NT2/D1 (cell line): ENCODE data around the gene REG4.

ENCODE experiments used
- DNase-seq: peaks from one replicate; pipeline ENCODE4 v3.0.0-alpha.2; 2011; ENCODE audit warnings: low read depth, low spot score
- H3K27me3 ChIP-seq: 2 replicates; pipeline ENCODE4 v1.6.0; 2011; ENCODE audit warnings: mild to moderate bottlenecking; ENCODE audit not compliant: insufficient read length, insufficient read depth
- H3K36me3 ChIP-seq: 2 replicates; pipeline ENCODE4 v1.6.1; 2011; ENCODE audit warnings: mild to moderate bottlenecking, low read length, mixed read lengths; ENCODE audit not compliant: insufficient read depth, insufficient read length
- H3K4me1 ChIP-seq: 2 replicates; pipeline ENCODE4 v1.5.1; 2011; ENCODE audit not compliant: insufficient read depth, insufficient read length
- H3K4me3 ChIP-seq: 2 replicates; pipeline ENCODE4 v1.5.1; 2011; ENCODE audit warnings: low read depth; ENCODE audit not compliant: insufficient read length
- H3K9ac ChIP-seq: 2 replicates; pipeline ENCODE4 v1.6.0; 2011; ENCODE audit warnings: low read depth; ENCODE audit not compliant: insufficient read length
- H3K9me3 ChIP-seq: 2 replicates; pipeline ENCODE4 v1.5.1; 2011; ENCODE audit warnings: mild to moderate bottlenecking, low read length; ENCODE audit not compliant: insufficient read depth
- SUZ12 ChIP-seq: IDR thresholded peaks from 2 replicates; pipeline ENCODE4 v1.6.1; 2011; ENCODE audit not compliant: insufficient read length, insufficient read depth; ENCODE audit errors: extremely low read depth
- YY1 ChIP-seq: IDR thresholded peaks from 2 replicates; pipeline ENCODE4 v1.6.1; 2011; ENCODE audit not compliant: insufficient read length, insufficient read depth
- ZNF274 ChIP-seq: IDR thresholded peaks from 2 replicates; pipeline ENCODE4 v1.6.1; 2011; ENCODE audit warnings: mild to moderate bottlenecking, low read depth, low read length

Gene REG4

GRCh38 chr1:119745034-119745433 is 66.2 kb downstream of the REG4 start:
- no peak for DNase-seq
- H3K9me3 ChIP-seq, result no peaks in the 10 kb centered on the region
- no peak overlapping the region for H3K4me3 ChIP-seq
- no peaks in the 10 kb centered on the region for H3K27me3 ChIP-seq
- H3K36me3 ChIP-seq, result peaks cover 54% of the 10 kb centered on the region
- H3K9ac ChIP-seq, result no peak overlapping the region
- peaks cover 7% of the 10 kb centered on the region for H3K4me1 ChIP-seq
- TF ChIP-seq YY1, result no peak
- no peak for TF ChIP-seq ZNF274
- TF ChIP-seq SUZ12, result no peak

- TF ChIP-seq YY1 (no peak), SUZ12 (no peak), ZNF274 (no peak)
- Histone ChIP-seq H3K4me3 (no peak overlapping the region), H3K27me3 (no peaks in the 10 kb centered on the region), H3K4me1 (peaks cover 7% of the 10 kb centered on the region), H3K36me3 (peaks cover 58% of the 10 kb centered on the region), H3K9me3 (no peaks in the 10 kb centered on the region), H3K9ac (no peak overlapping the region)
- DNase-seq, result no peak
Measured at GRCh38 chr1:119744598-119744942, 66.7 kb downstream of the REG4 start.
